Activated T-helper 9 cell treated with anti-CD3 and anti-CD28 coated beads, Interleukin-2, amount 50 U/mL, for 16 hours (primary cell): ENCODE data around the gene SLC14A1.

Experiments
- DNase-seq: peaks from one replicate; pipeline ENCODE4 v3.0.0-alpha.2; 2020; ENCODE audit warnings: low read depth

Gene SLC14A1

GRCh38 chr18:45760462-45761036 lies 36.6 kb downstream of the SLC14A1 start:
- no peak for DNase-seq

GRCh38 chr18:45761512-45762114 lies 37.6 kb downstream of the SLC14A1 start:
- DNase-seq: no peak

- DNase-seq: no peak
Observed at GRCh38 chr18:45764000-45764686, 40.2 kb downstream of the SLC14A1 start.

- DNase-seq: no peak
Observed at GRCh38 chr18:45765796-45766195, 41.8 kb downstream of the SLC14A1 start.

- DNase-seq: no peak
Observed at GRCh38 chr18:45771587-45772480, 47.9 kb downstream of the SLC14A1 start.

- DNase-seq: no peak
Observed at GRCh38 chr18:45774065-45774521, 50.1 kb downstream of the SLC14A1 start.

GRCh38 chr18:45775241-45775676 lies 51.3 kb downstream of the SLC14A1 start:
- DNase-seq: peak; percentile 50

GRCh38 chr18:45775743-45776142 lies 51.8 kb downstream of the SLC14A1 start:
- DNase-seq: no peak

GRCh38 chr18:45777393-45777792 lies 53.4 kb downstream of the SLC14A1 start:
- DNase-seq: no peak

GRCh38 chr18:45780568-45780967 lies 56.6 kb downstream of the SLC14A1 start:
- DNase-seq: no peak

- DNase-seq: no peak
Observed at GRCh38 chr18:45782662-45783061, 58.7 kb downstream of the SLC14A1 start.

GRCh38 chr18:45783097-45784075 lies 59.4 kb downstream of the SLC14A1 start:
- DNase-seq: no peak

GRCh38 chr18:45785134-45785533 lies 61.2 kb downstream of the SLC14A1 start:
- DNase-seq: no peak

- no peak for DNase-seq
Observed at GRCh38 chr18:45786941-45787340, 63.0 kb downstream of the SLC14A1 start.

GRCh38 chr18:45787346-45787745 lies 63.4 kb downstream of the SLC14A1 start:
- no peak for DNase-seq

GRCh38 chr18:45788861-45789260 lies 64.9 kb downstream of the SLC14A1 start:
- no peak for DNase-seq

GRCh38 chr18:45792506-45793263 lies 68.7 kb downstream of the SLC14A1 start:
- DNase-seq: no peak

GRCh38 chr18:45793264-45793965 lies 69.4 kb downstream of the SLC14A1 start:
- no peak for DNase-seq

GRCh38 chr18:45801416-45802004 lies 77.5 kb downstream of the SLC14A1 start:
- DNase-seq: no peak
